Neutrophil (primary cell): ENCODE data around the gene CDRT4.

Source experiments
- H3K27ac ChIP-seq: fragments of 200-600 bp; sonication (generic); 2 replicates; pipeline ENCODE4 v1.5.1; 2016; ENCODE audit warnings: mild to moderate bottlenecking, moderate library complexity
- H3K27me3 ChIP-seq: fragments of 200-600 bp; sonication (generic); 2 replicates; pipeline ENCODE4 v1.6.0; 2016; ENCODE audit warnings: mild to moderate bottlenecking
- H3K36me3 ChIP-seq: fragments of 200-600 bp; sonication (generic); 2 replicates; pipeline ENCODE4 v1.5.1; 2017
- H3K4me1 ChIP-seq, 2 experiments: fragments of 200-600 bp in 1 of 2; sonication (generic) in 1 of 2; 1 replicate in 1 of 2; 2 replicates in 1 of 2; pipeline versions ENCODE4 v1.5.1 to v1.6.1; 2013 to 2016; ENCODE audit warnings: low read depth in 1 of 2, low read length in 1 of 2, mild to moderate bottlenecking in 1 of 2, moderate library complexity in 1 of 2; ENCODE audit not compliant: control insufficient read depth in 1 of 2, insufficient read depth in 1 of 2
- H3K4me3 ChIP-seq, 2 experiments: fragments of 200-600 bp in 1 of 2; sonication (generic) in 1 of 2; 1 replicate in 1 of 2; 2 replicates in 1 of 2; pipeline ENCODE4 v1.5.1; 2013 to 2016; ENCODE audit warnings: low read depth in 1 of 2, low read length in 1 of 2, mild to moderate bottlenecking in 1 of 2, moderate library complexity in 1 of 2
- H3K9me3 ChIP-seq: fragments of 200-600 bp; sonication (generic); 2 replicates; pipeline ENCODE4 v1.5.1; 2016
- TF ChIP-seq, protein P1 (sequence below): fragments of 200-600 bp; sonication (generic); IDR thresholded peaks from 2 replicates; pipeline ENCODE4 v1.5.1; 2016; ENCODE audit warnings: antibody characterized with exemption

CDRT4 gene

DNA sequence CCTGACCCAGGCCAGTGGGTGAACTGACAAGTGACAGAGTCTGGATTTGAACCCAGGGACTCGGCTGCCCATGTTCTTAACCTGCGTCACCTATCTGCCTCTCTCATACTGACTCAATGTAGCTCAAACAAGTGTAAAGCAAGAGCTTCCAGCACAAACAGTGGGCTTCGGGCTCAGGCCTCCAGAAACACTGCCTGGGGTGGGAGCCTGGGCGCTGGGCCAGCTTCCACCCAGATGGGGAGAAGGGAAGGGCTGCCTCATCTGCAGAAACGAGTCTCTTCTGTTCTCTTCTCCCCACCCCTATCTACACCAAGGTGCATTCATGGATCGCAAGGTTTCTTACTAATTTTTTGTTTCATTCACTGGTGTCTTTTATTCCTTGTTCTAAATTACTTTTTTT is 1.3 kb downstream of the CDRT4 start:
- no peaks in the 10 kb centered on the region for H3K9me3 ChIP-seq
- H3K4me1 ChIP-seq: no peaks in the 10 kb centered on the region
- H3K27me3 ChIP-seq: no peaks in the 10 kb centered on the region
- TF ChIP-seq, protein P1, sequence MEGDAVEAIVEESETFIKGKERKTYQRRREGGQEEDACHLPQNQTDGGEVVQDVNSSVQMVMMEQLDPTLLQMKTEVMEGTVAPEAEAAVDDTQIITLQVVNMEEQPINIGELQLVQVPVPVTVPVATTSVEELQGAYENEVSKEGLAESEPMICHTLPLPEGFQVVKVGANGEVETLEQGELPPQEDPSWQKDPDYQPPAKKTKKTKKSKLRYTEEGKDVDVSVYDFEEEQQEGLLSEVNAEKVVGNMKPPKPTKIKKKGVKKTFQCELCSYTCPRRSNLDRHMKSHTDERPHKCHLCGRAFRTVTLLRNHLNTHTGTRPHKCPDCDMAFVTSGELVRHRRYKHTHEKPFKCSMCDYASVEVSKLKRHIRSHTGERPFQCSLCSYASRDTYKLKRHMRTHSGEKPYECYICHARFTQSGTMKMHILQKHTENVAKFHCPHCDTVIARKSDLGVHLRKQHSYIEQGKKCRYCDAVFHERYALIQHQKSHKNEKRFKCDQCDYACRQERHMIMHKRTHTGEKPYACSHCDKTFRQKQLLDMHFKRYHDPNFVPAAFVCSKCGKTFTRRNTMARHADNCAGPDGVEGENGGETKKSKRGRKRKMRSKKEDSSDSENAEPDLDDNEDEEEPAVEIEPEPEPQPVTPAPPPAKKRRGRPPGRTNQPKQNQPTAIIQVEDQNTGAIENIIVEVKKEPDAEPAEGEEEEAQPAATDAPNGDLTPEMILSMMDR: no peak
- H3K27ac ChIP-seq: no peak overlapping the region
- H3K36me3 ChIP-seq: no peaks in the 10 kb centered on the region
- H3K4me3 ChIP-seq: no peak overlapping the region

DNA sequence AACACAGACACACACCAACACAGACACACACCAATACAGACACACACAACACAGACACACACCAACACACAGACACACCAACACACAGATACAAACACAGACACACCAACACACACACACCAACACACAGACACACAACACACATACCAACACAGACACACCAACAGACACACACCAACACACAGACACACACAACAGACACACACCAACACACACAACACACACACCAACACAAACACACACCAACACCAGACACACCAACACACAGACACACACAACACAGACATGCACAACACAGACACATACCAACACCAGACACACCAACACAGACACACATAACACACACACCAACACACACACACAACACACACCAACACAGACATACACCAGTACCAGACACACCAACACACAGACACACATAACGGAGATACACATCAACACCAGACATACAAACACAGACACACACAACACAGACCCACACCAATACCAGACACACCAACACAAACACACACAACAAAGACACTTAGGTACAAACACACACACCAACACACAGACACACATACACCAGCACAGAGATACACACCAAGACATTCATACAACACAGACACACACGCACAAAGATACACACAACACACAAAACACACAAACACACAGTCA is 2.2 kb downstream of the CDRT4 start:
- no peaks in the 10 kb centered on the region for H3K9me3 ChIP-seq

DNA sequence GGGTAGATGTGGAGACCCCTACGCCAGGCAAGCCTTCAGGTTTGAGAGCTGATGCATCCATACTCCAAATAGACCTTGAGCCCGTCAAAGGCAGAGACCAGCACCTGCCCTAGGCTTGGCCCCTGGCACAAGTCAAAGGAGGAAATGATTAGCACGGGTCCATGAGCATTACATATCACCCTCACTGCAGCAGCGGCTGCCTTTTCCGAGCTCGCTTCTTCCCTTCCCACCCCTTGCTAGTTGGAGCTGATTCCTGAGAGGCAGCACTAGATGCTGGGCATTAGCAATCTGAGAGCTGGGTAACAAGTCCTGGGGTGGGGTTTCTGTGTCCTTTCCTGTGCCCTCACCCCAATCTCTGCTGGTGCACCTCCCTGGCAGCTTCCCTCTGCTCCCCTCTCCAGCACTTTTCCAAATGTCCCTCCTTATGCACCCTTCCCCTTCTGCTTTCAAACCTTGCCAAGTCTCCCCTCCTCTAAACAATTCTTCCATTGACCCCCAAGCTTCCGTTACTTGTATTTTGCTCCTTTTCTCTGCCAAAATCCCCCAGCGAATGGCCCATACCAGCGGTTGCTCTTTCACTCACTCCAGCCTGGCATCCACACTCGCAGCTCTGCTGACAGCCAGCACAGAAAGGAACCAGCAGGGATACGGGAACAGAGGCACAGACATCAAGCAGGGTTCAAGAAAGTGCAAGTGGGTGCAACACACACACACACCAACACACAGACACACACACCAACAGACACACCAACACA is 3.0 kb downstream of the CDRT4 start:
- Histone ChIP-seq H3K4me3 (no peak overlapping the region), H3K4me1 (no peaks in the 10 kb centered on the region), H3K27ac (no peak overlapping the region), H3K36me3 (no peaks in the 10 kb centered on the region), H3K9me3 (no peaks in the 10 kb centered on the region), H3K27me3 (no peaks in the 10 kb centered on the region)
- TF ChIP-seq, protein P1: no peak

More for the DNA sequence above, 2.2 kb downstream of the CDRT4 start:
- Histone ChIP-seq H3K27ac (no peak overlapping the region), H3K36me3 (no peaks in the 10 kb centered on the region), H3K4me1 (no peaks in the 10 kb centered on the region), H3K4me3 (no peak overlapping the region), H3K27me3 (no peaks in the 10 kb centered on the region)
- TF ChIP-seq, protein P1: no peak

DNA sequence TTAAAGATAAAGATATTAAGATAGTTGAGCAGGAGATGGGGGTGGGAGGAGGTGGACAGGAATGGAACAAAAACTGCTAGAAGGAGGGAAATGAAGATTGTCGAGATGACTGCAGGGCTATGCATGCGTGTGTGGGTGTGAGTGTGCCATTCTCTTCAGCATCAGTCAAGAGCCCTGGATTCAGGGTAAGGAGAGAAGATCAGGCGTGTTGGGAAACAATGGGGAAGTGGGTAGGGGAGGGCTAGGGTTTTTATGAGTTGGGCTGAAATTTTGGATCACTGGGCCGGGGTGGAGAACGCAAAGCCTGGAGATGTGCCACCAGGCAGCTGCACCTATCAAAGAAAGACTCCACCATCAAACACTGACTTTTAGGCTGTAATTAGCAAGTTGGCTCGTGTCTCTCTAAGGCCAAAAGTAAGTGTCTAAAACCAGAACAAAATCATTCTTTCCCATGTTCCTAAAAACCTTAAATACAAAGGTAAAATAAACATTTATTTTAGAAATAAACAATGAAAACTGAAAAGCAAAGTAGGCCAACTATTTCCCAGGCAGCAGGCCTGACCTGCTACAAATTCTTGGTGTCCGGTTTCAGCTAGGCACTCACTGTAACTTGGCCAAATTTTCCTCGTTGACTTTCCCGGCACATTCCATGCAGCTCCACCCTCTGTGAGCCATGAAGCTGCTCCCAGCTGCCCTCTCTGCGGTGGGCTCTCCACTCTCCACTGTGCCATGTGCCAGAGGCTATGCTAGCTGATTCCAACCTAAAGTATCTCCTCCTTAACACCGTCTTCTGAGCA is 4.2 kb downstream of the CDRT4 start:
- Histone ChIP-seq H3K36me3 (no peaks in the 10 kb centered on the region), H3K4me3 (no peak overlapping the region), H3K9me3 (no peaks in the 10 kb centered on the region), H3K4me1 (no peaks in the 10 kb centered on the region), H3K27ac (no peak overlapping the region), H3K27me3 (no peaks in the 10 kb centered on the region)
- TF ChIP-seq, protein P1: no peak

DNA sequence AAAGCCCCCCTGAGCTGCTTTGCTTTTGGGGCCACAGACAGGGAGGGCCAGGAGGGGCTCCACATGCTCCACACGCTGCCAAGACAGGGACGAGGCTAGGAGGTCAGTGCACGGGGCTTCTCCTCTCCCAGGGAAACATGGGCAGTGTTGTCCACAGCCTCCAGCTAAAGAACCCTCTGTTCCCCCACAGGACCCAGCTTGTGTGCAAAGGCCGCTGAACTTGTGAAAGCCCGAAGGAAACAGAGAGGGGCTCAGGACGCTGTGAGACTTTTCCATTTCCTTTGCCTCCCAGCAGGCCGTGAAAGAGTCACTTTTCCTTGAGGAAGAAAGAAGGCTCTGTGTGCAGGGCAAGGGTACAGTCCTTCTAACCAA is 9.7 kb downstream of the CDRT4 start:
- H3K27me3 ChIP-seq: no peaks in the 10 kb centered on the region
- TF ChIP-seq, protein P1: no peak
- no peaks in the 10 kb centered on the region for H3K36me3 ChIP-seq
- no peak overlapping the region for H3K4me3 ChIP-seq
- no peaks in the 10 kb centered on the region for H3K9me3 ChIP-seq
- H3K27ac ChIP-seq: no peak overlapping the region
- no peaks in the 10 kb centered on the region for H3K4me1 ChIP-seq
